Eye (tissue), 1 donor: Measurements from ENCODE around the gene DHRS12.

Experiments used
- DNase-seq: peaks from one replicate; pipeline ENCODE4 v3.0.0-alpha.2; 2015

The DHRS12 gene

DNA sequence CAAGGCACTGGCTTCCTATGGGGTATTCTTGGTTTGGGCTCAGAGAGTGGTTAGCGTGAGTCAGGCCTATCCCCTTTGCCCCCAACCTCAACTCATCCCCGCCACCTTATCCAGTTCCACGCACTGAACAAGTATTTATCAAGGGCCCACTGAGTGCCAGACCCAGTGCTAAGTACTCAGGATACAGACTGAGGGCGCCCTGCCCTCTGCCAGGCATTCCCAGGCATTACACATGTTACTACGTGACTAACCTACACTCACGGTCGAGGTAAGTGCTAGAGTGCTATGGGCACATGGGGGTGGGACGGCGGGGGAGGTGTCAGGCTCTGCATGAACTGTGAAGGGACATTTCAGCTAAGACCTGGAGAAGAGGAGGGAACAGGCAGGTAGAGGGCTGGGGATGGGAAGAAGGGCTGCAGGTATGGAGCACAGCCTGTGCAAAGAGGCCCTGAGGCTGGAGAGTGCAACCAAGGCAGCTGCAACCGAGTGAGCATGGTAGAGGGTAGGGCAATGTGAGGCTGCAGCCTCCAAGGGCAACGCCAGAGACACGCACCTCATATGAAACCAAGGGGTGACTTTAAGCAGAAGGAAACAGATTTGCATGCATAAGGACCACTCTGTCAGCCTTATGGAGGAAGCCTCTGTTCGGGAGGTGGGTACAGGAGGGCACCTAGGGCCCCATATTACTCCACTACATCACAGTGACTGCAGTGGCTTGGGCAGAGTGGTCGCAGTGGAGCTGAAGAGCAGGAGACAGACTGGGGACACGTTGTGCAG is 22.5 kb downstream of the DHRS12 start:
- DNase-seq: no peak

DNA sequence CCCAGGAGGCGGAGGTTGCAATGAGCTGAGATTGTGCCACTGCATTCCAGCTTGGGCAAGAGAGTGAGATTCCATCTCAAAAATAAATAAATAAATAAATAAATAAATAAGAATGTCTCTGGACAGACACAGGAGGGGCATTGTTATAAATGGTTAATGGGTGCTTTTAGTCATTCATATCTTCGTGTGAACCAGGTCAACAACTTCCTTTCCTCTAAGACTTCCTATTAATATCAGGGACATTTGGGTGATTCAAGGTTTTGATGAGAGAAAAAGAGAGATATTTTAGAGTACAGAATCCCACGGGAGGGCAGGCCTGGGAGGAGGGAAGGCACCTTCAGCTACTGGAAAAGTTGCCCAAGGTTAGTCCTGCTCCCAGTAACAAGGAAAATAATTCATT is 23.9 kb downstream of the DHRS12 start:
- DNase-seq: no peak

DNA sequence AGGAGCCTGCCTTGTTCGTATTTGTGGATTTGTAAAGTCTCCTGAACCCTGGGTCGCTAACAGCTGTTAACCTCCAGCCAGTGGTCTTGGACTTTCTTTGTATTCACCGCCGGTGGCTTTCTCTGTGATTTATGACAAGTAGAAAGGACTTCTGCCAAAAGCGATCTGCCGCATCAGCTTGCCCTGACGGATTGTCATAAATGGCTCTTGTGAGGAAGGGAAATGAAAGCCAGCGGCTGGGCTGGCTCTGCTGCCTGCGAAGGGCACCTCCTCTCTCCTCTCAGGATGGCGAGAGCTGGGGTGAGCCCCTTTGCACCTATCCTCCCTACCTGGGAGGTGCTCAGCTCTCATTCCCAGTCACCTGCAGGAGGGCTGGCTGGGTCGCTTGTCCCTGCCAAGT is 25.6 kb downstream of the DHRS12 start:
- no peak for DNase-seq

DNA sequence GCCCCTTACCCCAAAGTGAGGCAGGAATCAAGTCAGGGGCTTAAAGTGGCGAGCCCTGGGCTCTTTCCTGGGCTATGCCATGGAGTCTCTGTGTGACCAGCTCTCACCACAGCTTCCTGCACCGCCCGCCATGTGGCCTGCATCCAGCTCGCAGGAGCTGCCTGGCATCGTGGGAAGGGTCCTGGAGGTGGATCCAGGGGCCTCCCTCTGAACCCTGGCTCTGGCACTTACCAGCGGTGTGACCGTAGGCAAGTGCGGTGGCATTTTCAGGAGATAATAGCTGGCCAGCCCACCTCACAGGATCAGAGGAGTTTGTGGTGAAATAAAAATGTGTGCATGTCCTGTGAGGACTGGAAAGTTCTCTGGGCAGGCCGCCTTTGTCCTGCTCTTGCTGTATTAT is 26.0 kb downstream of the DHRS12 start:
- no peak for DNase-seq

DNA sequence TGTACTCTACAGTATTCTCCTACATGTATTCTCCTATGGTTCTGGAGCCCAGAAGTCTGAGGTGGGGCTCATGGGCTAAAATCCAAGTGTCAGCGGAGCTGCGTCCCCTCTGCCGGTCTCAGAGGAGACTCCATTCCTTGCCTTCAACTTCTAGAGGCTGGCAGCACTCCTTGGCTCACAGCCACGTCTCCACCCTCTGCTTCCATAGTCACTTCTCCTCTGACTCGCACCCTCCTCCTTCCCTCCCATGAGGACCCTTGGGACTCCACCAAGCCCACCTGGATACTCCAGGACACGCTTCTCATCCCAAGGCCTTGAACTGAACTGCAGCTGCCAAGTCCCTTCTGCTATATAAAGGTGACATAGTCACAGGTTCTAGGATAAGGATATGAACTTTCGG is 27.8 kb downstream of the DHRS12 start:
- DNase-seq: no peak

DNA sequence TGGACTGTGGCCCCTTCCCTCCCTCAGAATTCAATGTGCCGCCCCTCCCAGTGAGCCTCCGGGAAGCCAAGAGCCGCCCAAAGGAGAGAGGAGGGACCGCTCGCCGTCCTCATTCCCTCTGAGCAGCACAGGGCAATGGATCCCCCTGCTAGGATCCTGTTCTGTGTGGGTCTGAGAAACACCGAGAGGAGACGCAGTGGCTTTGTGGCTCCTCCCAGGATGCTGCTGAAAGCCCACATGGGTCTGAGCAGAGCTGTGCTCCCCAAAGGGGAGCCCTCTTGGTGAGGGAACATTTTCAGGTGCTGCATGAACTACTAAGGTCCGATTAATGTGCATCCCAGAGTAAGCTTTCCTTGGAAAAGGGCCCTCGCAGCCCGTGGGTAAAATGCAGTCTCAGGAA is 30.4 kb downstream of the DHRS12 start:
- DNase-seq: no peak

DNA sequence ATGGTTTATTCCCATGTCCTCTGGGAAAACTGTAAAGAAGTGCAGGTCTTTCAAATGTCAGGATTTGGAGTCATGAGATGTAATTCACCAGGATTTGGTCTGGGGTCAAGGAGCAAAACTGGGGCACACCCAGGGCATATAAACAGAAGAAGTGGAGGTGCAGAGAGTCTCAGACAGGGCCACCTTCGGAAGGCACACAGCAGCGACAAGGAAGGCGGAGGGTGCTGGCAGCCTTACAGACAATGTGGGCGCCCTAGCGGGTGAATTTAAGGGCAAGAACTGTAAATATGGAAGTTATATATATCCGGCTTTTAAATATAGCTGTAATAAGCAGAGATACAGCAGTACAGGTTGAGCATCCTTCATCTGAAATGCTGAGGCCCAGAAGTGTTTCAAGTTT is 31.2 kb downstream of the DHRS12 start:
- no peak for DNase-seq

DNA sequence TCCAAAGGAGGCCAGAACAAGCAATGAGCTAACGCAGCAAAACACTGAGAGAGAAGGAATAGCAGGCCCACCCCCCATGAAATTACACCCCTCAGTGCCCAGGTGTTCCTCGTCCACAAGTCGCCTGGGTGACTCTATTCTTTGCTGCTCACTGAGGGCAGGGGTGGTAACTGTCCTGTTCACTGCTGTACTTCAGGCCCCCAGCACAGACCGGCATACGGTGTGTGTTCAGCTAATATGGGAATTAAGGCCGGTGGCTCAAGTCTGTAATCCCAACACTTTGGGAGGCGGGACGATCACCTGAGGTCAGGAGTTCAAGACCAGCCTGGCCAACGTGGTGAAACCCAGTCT is 31.9 kb downstream of the DHRS12 start:
- no peak for DNase-seq

DNA sequence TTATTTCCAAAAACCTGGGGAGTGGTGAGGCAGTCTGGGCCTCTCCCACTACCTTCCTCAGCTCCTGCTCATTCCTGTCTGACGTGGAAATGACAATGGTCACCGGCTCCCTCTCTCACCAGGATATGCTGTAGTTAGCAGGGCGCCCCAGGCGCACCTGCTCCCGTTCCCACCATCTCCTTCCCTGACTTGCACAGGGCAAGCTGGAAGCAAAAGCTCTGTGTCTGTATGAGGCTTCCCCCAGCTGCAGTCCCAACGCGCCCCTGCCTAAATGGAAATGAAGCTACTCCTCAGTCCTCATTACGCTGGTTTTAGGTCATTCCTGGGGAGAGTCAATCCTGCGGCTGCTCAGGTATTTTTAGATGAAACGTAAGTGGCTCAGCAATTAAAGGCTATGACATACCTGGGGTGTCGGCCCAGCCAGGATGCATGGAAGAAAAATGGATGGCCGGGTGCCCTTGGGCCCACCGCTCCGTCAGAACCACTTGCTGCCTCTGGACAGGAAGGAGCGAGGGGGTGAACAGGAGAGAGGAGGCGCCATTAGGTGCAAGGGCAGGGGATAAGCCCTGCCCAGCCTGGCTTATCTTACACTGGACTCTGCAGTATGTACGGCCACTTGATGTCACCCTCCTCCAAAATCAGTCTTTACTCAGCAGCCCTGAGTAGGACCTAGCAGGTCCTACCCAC is 32.4 kb downstream of the DHRS12 start:
- no peak for DNase-seq

DNA sequence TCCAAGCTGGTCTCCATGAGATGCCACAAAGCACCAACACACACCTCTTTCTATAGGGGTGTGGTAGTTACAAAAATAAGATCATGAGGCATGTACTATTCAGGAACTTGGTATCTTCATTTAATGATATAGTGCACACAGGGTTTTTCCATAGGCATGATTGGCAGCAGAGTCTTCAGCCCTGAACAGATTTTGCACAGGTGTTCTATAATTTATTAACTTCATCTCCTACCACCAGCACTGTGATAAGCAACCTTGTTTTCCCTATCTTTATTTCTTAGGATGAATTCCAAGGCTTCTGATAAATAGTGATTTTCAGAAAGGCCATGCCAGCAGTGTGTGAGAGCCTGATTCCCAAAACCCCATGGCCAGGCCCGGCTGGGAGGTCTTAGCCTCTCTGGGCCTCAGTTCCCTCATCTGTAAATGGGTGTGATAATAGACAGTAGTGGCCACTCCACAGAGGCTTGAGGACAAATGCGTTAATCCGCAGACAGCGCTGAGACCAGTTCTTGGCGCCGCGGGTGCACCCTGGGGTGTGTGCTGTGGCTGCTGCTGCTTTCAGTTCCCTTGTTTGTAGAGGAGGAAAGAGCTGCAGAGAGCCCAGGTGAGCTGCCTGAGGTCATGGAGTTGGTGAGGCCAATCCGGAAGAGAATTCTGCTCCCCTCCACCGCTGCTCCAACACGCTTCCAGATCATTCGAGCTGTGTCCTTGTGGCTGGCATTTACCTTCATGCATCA is 33.1 kb downstream of the DHRS12 start:
- no peak for DNase-seq

DNA sequence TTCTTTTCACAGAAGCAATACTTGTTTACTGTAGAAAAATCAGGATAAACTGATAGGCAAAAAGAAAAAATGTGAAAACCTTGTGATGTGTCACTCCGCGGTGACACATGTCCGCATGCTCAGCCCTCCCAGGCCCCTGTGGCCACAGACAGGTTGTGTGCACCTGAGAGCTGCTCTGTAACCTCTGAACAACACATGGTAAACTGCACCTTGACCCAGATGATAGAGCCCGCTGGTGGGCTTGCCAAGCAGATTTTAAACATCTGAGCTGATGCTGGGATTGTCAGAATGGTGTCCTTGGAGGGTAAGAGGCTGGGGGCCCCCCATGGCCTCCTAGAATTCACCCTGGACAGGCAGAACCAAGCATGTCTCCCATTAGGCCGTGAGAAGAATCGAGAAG is 33.8 kb downstream of the DHRS12 start:
- DNase-seq: no peak

DNA sequence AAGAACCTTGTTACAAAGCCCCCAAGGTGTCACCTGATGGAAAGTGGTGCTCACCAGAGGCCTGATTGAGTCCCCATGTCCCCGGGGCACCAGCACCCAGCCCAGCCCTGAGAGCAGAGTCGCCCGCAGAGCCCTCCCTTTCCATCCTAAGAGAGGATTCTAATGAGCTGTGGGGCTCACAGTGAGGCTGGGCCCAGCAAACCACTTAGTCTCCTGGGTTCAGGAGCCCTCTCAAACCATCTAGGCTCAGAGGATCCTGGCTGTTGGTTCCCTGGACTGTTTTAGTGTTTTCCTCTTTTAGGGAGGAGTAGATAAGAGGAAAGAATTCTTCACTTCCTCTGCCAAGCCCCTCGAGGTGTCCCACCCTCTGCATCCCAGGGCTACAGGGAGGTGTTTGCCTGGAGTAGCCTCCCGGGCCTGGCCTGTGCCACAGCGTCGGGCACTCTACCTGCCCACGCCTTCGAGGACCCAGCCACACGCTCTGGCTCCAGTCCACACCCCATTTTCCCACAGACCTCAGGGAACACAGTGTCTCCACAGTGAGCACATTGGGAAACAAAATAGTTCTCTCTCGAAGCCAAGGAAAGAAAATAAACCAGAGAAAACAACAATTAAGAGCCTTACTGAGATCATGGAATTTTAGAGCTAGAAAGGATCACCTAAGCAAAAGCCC is 34.4 kb downstream of the DHRS12 start:
- no peak for DNase-seq

DNA sequence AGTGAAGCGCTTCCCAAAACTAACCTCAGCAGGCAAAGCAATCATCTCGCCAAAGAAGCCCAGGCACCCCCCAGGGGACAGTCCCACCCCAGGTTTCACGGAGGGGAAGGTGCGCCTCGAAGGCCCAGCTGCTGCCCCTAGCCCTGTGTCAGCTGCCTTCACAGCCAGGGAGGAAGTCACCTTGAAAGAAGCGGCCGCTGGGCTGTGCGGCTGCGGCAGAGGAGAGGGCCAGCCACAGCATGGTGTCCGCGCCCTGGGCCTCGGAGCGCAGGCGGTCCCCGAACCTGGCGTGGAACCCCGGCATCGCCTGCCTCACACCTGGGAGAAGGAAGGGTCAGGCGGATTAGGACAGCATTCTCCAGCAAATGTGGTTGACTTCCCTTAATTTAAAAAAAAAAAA is 35.0 kb downstream of the DHRS12 start:
- DNase-seq: no peak

DNA sequence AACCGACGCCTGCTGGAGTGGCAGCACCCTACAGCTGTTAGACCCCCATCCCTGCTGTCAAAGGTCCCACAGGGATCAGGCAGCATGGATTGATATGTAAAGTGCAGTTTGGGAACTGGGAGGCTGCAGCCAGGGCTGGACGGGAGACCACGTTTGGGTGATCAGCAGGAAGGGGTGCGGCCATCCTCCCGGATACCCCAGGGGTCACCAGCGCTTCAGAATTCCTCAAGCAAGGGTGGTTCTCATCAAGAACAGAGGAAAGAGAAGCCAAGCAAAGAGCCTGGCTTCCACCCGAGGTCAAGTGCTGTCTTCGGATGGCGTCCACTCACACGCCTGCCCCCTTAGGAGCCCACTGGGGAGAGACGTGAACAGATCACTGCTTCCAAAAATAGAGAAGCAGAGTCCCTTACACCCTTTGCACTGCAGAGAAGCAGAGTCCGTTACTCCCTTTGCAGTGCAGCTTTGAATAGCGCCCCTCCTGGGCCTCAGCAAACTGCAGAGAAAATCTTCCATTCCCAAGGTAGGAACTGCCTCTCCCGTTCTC is 35.5 kb downstream of the DHRS12 start:
- DNase-seq: peak; percentile 25

DNA sequence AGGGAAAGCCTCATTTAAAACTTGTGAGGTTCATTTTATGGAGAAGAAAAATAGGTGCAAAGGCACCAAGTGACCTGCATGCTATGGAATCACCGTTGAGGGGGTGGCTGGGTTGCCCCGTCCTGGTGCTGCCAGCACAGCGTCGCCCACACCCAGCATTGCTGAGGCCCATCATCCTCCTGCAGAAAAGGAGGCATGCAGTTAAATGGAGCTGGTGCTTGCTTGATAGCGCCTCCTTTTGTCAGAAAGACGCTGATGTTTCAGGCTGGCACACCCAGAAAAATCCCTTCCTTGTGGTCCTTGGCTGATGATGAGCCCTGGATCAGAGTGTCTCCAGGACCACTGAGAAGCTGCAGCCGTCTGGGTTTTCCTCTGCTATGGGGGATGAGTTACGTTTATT is 36.9 kb downstream of the DHRS12 start:
- DNase-seq: no peak

DNA sequence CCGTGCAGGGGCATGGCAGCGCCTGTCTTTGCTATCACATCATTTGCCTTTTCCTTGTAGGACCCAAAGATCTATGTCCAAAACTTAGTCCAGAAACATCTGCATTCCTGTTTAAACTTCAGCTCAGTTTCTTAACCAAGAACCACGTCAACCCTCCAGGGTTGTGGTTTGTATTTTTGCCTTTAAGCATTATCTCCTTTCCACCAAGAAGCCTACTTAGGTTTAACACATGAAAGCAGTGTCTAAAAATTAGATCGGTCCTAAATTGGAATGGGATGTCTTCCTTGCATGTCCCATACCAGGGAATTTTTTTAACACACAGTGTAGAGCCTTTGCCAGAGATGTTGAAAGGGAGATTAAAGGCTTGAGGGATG is 38.8 kb downstream of the DHRS12 start:
- no peak for DNase-seq

DNA sequence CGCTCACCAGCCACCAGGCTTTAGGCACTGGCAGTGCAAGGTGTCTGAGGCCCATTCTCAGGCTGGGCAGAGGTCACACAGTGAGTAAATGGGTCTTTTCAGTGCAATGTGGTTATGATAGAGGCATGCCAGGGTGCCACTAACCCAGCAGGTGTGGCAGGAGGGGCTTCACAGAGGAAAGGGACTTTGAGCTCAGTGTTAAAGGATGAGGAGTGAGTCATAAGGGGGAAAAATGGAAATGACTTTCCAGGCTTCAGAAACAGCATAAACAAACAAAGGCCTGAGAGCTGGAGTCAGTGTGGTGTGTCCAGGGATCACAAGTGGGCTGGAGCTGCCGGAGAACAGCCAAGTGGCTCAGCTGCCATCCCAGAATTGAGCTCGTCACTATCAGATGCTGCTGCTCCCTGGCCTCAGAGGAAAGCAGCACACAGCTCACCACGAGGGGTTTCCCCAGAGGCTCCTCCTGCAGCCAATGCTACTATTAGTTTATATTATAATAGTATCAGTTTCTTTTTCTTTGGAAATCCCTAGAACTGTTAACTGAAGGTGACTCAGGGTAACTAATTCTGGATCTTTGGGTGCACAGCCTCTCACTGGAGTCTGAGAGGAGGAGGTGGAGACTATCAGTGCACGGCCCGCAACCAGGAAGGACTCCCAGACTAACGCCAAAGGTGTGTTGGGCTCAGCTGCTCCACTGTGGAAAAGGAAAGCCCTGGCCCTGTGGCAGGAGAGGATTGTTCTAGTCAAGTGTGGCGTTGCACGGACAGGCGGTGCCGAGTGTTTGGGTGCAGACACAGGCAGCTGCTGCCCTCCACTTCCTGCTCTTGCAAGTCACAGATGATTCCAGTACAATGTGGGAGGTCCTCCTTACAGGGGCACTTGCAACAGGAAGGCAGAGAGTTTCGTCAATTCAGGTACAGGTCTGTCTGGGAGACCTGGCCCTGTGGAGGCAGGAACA is 39.5 kb downstream of the DHRS12 start:
- peak; percentile 27 for DNase-seq

DNA sequence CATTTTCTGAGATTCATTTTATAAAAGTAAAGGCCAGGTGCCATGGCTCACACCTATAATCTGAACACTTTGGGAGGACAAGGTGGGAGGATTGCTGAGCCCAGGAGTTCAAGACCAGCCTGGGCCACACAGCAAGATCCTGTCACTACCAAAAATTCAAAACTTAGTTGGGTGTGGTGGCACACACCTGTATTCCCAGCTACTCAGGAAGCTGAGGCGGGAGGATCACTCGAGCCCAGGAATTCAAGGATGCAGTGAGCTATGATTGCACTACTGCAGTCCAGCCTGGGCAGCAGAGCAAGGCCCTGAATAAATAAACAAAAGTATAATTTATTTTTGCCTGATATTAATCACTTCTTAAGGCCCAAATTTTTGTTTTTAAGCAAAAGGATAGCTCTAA is 40.5 kb downstream of the DHRS12 start:
- DNase-seq: no peak

DNA sequence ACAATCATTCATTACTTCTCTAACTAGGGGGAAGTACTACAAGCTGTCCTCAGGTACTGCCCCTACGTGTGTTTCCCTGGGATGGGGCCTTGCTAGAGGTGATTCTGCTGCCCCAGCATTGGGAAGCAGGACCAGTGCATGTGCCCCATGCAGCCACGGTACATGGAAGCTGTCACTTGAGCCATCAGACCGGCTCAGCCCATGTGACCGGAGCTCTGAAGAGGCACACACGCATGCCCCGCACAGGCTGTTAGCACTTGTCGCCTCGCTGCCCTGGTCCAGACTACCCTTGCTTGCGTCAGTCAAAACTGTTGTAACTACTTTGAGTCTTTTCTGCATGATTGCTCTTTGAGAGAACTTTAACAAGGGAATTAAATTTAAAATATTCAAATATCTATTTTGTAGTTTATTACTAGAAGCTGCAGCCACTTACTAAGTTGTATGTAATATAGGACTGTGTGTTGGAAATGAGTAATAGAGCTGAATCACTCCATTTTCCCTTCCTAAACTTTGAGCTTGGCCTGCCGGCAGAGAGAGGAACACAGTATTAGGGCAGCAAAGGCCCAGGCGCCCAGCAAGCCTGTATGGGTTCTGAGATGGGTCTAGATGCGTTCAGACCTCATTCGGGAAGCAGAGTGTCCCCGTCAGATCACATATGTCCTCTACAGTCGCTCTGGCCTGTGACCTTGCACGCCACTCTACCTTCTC is 42.2 kb downstream of the DHRS12 start:
- DNase-seq: no peak

DNA sequence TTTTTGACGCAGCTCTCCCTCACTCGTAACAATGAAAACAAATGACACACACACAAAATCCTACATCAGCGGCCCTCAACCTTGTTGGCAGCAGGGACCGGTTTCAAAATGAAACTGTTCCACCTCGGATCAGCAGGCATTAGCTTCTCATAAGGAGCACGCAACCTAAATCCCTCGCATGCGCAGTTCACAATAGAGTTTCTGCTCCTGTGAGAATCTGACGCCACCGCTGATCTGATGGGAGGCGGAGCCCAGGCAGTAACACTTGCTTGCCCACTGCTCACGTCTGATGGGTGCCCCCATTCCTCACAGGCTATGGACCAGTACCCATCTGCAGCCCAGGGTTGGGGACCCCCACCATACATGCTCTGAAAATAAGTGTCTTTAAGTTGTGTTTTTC is 43.4 kb downstream of the DHRS12 start:
- peak; percentile 60 for DNase-seq

DNA sequence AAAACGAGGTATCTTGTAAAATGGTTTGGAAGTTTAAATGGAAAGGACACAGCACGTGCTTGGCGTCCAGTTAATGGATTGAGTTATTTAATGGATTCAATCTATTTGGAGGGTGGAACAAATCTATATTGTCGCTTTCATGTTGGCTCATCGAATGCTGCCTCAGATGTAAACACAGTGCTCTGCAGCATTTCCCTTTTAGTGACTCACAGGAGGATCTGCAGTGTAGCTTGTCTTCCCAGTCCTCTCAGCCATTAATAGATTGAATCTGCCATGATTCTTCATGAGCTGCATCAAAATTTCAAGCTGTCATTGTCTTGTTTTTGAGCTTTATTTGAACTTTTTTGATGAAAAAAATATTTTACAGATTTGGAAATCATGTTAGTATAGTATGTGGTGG is 44.7 kb downstream of the DHRS12 start:
- DNase-seq: no peak
